Activated CD8-positive, alpha-beta memory T cell treated with anti-CD3 and anti-CD28 coated beads, Interleukin-2, amount 50 U/mL, for 1 hour (primary cell): ENCODE data around the gene DCLK1.

Source experiments
- DNase-seq: peaks from one replicate; pipeline ENCODE4 v3.0.0-alpha.2; 2020; ENCODE audit errors: extremely low read depth

DCLK1 gene

GRCh38 chr13:35832551-35832950, 298.6 kb downstream of the DCLK1 start:
- DNase-seq, result no peak

- no peak for DNase-seq
Measured at GRCh38 chr13:35830850-35831450, 300.2 kb downstream of the DCLK1 start.

- no peak for DNase-seq
Measured at GRCh38 chr13:35826626-35827254, 304.4 kb downstream of the DCLK1 start.

GRCh38 chr13:35824825-35825224, 306.4 kb downstream of the DCLK1 start:
- no peak for DNase-seq

- no peak for DNase-seq
Measured at GRCh38 chr13:35824395-35824794, 306.8 kb downstream of the DCLK1 start.

GRCh38 chr13:35822666-35823065, 308.5 kb downstream of the DCLK1 start:
- DNase-seq, result no peak

- DNase-seq, result no peak
Measured at GRCh38 chr13:35818633-35819067, 312.5 kb downstream of the DCLK1 start.

GRCh38 chr13:35817642-35818607, 313.3 kb downstream of the DCLK1 start:
- no peak for DNase-seq

GRCh38 chr13:35814605-35815011, 316.6 kb downstream of the DCLK1 start:
- DNase-seq, result no peak

GRCh38 chr13:35812736-35813135, 318.4 kb downstream of the DCLK1 start:
- DNase-seq, result no peak

GRCh38 chr13:35810321-35810720, 320.9 kb downstream of the DCLK1 start:
- no peak for DNase-seq

- DNase-seq, result no peak
Measured at GRCh38 chr13:35808846-35809245, 322.3 kb downstream of the DCLK1 start.

- DNase-seq, result no peak
Measured at GRCh38 chr13:35804901-35805300, 326.3 kb downstream of the DCLK1 start.

GRCh38 chr13:35797991-35798390, 333.2 kb downstream of the DCLK1 start:
- no peak for DNase-seq

GRCh38 chr13:35797244-35797643, 333.9 kb downstream of the DCLK1 start:
- DNase-seq, result no peak

- no peak for DNase-seq
Measured at GRCh38 chr13:35796623-35797022, 334.6 kb downstream of the DCLK1 start.

- no peak for DNase-seq
Measured at GRCh38 chr13:35794734-35795389, 336.3 kb downstream of the DCLK1 start.

GRCh38 chr13:35793823-35794222, 337.4 kb downstream of the DCLK1 start:
- no peak for DNase-seq

- no peak for DNase-seq
Measured at GRCh38 chr13:35792911-35793310, 338.3 kb downstream of the DCLK1 start.

GRCh38 chr13:35792021-35792420, 339.2 kb downstream of the DCLK1 start:
- DNase-seq, result no peak

GRCh38 chr13:35791184-35791851, 339.9 kb downstream of the DCLK1 start:
- no peak for DNase-seq
